HFF-Myc (cell line): ENCODE data around the gene CMTR2.

Experiments
- DNase-seq: peaks from one replicate; pipeline ENCODE4 v3.0.0-alpha.2; 2011; ENCODE audit warnings: low read depth; ENCODE audit errors: extremely low read depth
- H3K4me3 ChIP-seq: replicated peaks from 2 replicates; pipeline ENCODE4 v1.5.1; 2011; ENCODE audit warnings: low read depth, mild to moderate bottlenecking, control low read depth, low read length
- CTCF ChIP-seq: IDR thresholded peaks from 2 replicates; pipeline ENCODE4 v1.5.1; 2012; ENCODE audit warnings: mild to moderate bottlenecking, low read depth, low read length, control low read depth; ENCODE audit errors: missing control alignments

The CMTR2 gene

DNA sequence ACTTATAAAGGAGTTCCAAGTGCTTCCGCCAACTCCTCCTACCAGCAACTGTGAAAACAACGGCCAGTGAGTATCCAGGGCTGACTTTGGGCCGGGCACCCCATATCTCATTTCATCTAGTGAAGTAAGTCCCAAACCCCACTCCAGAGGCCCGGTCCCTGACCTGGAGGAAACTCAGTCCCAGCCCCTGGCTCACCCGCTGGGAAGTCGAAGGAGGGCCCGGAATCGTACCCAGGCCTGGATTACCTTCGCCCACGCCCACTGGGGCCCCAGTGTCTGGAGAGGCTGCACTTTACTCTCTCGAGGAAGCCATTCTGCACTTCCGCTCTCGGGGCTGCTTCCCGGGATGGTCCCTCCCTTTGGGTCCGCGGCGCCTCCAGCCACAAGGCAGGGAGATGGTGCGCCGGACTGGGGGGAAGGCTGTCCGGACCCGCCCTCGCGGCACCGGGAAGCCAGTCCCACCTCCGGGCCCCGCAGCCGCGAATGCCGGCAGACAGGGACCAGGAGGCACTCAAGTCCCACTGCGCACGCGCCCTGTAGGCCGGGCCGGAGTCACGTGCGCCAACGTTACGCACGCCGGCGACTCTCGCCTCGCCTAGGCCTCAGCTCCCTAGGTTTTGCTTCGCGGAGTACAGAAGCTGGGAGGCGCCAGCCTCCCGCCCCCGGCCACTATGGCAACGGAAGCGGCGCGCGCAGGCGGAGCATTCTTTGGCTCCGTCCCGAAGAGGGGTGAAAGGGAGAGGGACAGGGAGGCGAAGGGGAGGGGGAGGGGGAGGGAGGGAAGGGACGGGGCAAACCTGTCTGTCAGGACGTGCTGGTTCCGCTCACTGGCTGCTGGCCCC is at the start of gene CMTR2:
CMTR2 (minus strand) TSS at position 513 of the 842 bp plus-strand sequence. CDS start 3,482 bp downstream, outside the sequence.
- peak within 1 kb of the TSS; percentile 81 for H3K4me3 ChIP-seq
- DNase-seq: peak; percentile 81
- no peak for TF ChIP-seq CTCF

DNA sequence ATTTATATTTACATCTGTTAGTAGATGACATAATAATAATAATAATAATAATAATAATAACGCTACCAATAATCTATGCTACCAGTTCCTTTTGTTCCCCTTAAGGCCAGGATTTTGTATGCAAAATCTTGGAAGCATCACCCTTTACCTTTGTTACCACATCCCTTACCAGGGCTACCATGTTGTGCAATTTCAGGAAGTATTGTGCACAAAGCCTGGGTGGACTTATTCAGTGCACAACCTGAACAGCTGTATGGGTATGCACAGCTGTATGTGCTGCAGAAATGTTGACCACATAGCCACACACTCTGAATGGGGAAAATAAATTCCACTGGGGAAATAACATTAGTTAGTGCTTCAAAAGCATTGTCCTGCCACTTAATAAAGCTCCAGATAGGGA is 49.4 kb upstream of the CMTR2 start:
- H3K4me3 ChIP-seq: no peak overlapping the region
- DNase-seq: no peak
- no peak for TF ChIP-seq CTCF

- no peak for TF ChIP-seq CTCF
- no peak for DNase-seq
- H3K4me3 ChIP-seq: no peak overlapping the region
Measured at GRCh38 chr16:71338193-71338592, 49.0 kb upstream of the CMTR2 start.

DNA sequence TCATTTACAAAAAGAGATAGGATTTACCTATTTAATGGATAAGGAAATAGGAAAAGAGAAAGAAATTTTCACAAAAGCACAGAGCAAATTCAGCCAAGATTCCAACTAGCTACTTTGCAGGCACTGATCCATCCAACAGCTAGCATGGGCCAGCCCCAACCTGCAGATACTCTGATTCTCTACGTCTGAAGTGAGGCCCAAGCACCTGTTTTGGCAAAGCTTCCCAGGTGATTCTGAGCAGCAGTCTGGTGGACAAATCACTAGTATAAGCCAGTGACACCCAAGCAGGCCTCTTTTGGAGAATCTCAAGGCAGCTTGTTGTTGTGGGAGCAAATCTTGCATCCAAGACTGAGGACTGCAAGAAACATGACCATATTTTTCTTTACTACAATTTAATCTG is 48.4 kb upstream of the CMTR2 start:
- no peak for TF ChIP-seq CTCF
- DNase-seq: no peak
- no peak overlapping the region for H3K4me3 ChIP-seq

DNA sequence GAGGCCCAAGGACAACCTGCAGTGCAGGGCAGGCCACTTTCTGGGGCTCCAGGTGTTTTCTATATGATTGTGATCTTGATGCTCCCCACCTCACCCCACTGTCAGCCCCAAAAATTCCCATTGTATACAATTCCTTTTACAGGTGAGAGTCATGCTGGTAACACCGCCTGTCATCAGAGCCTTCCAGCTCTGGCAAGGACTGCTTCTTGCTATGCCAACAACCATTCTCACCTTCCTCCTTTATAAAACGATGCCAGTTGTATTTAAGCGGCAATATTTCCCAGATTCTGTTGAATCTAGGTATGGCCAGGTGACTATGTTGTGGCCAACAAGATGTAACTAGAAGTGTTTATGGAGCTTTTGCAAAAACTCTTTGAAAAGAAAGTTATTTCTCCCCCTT is 38.9 kb upstream of the CMTR2 start:
- TF ChIP-seq CTCF: no peak
- no peak overlapping the region for H3K4me3 ChIP-seq
- no peak for DNase-seq

DNA sequence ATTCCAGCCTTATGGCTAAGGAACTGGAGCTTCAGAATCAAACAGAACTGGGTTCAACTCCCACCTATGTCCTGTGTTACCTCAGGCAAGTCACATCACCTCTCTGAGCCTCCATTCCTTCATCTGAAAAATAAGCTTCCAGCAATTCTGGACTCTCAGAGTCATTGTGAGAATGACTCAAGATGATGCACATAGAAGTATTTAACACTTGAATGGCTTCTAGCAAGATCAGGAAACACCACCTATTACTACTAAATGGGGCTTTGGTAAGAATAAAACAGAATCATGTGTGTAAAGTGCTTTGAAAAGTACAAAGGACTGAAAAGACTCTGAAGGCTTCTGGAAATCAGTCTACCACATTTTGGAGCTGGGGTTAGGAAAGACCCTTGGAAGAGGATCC is 38.5 kb upstream of the CMTR2 start:
- no peak for DNase-seq
- no peak for TF ChIP-seq CTCF
- H3K4me3 ChIP-seq: no peak overlapping the region

DNA sequence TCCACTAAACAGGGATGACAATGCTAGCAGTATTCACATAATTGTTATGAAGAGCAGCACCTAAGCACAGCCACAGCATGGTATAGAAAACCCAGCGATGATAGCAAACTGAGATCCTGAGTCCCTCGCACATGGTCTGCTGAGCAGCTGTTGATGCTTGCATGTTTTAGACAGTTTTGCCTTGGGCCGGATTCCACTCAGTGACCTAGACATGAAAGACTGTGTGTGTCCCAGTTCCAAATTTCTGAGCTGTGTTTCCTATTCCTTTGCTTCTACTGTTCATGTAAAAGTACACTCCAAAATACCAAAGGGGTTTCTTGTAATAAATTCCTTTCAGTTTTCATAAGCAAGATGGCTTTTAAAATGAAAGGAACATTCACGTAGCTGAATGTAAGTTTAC is 30.8 kb upstream of the CMTR2 start:
- TF ChIP-seq CTCF: no peak

More for the DNA sequence above, 30.8 kb upstream of the CMTR2 start:
- H3K4me3 ChIP-seq: no peak overlapping the region
- DNase-seq: no peak
